H7 (cell line): ENCODE results near the gene PRLH. TPM values are rescaled to one million over a fixed set of nuclear protein-coding genes. Genes with fewer than 3 reads are reported as not detected.
A peak's percentile ranks its signal among the peaks of the same experiment; 100 is the strongest.

ENCODE experiments used
- DNase-seq: peaks from one replicate; pipeline ENCODE4 v3.0.0; 2012
- H3K27me3 ChIP-seq: 2 replicates; pipeline ENCODE4 v1.6.0; 2011; ENCODE audit warnings: mild to moderate bottlenecking, low read length; ENCODE audit not compliant: control insufficient read depth, insufficient read depth
- H3K36me3 ChIP-seq: replicated peaks from 2 replicates; pipeline ENCODE4 v1.5.1; 2011; ENCODE audit warnings: low read length; ENCODE audit not compliant: control insufficient read depth, insufficient read depth
- H3K4me3 ChIP-seq: 2 replicates; pipeline ENCODE4 v1.5.1; 2011; ENCODE audit warnings: low read depth, mild to moderate bottlenecking, control low read depth, low read length, moderate library complexity; ENCODE audit not compliant: insufficient read depth
- total RNA-seq: library from RNA; depleted of rRNA; stranded (reverse); fragments of >200 nt; shearing (Covaris generic); gene quantifications from 2 replicates; pipeline ENCODE4 v1.2.3, GENCODE V29; 2014

The PRLH gene
- total RNA-seq, 1 experiment from 2014 or later: not detected

DNA sequence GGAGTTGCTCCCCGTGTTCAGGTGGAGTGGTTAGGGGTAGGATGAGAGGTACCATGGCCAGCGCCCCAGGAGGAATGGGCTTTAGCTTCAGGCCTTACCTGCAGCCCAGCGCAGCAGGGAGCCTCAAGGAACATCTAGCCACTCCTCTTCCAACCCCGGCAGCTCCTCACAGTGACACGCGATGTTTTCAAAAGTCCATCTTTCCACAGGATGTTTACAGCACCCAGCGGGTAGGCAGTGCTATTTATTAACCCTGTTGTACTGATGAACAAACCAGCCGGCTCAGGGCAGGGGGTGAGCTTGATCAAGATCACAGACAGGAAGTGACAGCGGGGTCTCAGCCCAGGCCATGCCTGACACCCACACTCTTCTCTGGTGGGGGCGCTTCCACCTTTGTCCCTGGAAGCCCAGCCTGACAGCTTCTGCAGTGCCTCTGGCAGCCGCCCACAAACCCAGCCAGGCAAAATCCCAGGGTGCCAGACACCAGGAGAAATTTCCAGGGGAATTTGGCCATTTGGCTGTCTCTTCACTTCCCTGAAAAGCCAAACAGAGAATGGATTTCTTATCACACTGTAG, 18.4 kb upstream of the PRLH start:
- H3K27me3 ChIP-seq: no peaks in the 10 kb centered on the region
- H3K36me3 ChIP-seq: no peaks in the 10 kb centered on the region
- peak; percentile 74 for DNase-seq
- no peak overlapping the region for H3K4me3 ChIP-seq

DNA sequence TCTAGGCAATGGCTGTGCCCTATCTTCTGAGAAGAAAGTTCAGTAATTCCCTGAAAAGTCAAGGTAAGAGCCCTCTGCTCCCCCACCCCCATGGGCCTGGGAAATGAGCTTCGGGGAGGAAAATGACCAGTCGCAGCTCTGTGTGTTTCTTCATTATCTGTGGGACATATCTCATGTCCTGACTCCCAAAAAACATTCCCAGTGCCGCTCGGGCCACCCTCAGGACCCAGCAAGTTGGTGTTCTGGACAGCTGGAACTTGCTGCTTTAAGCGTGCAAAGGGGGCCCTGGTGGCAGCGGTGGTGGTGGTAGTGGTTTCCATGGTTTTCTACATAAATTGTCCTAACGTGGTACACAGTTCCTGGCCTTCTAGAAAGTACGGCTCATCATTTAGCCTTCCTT, 17.2 kb upstream of the PRLH start:
- no peak overlapping the region for H3K4me3 ChIP-seq
- H3K36me3 ChIP-seq: peaks cover 2% of the 10 kb centered on the region
- no peak for DNase-seq
- H3K27me3 ChIP-seq: no peaks in the 10 kb centered on the region

DNA sequence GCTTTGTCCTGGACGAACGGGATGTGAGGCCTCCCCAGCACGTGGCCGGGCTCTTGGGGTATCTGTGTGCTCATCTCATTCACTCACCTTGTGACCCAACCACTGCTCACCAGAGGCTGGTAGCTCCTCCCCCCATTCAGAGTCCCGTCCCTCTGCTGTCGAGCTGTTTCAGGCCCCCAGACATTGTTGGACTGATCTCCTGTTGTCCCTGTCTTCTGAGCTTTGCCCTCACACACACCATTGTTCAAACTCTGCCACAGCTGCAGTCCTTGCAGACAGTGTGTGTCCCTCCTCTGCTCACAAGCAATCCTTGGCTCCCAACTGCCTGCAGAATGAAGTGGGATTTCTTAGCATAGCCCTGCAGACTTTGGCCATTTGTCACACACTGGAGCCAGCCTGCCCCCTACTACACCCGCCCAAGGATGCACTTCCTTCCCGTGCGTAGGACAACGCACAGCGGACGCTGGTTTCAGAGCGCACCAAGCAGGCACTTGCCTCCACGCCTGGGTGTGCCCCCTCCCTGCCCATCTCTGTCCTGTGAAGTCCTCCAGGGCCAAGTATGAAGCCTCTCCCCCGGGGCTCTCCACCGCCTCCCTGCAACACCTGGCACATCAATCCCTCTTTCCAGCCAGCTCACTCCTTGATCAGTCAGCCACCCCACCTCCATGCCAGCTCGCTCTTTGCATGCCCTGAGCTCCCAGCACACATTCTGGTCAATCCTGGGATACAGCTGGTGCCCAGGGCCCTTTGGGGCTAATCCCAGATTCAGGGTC, 16.5 kb upstream of the PRLH start:
- DNase-seq: peak; percentile 48
- H3K4me3 ChIP-seq: no peak overlapping the region
- H3K27me3 ChIP-seq: no peaks in the 10 kb centered on the region
- peaks cover 2% of the 10 kb centered on the region for H3K36me3 ChIP-seq

DNA sequence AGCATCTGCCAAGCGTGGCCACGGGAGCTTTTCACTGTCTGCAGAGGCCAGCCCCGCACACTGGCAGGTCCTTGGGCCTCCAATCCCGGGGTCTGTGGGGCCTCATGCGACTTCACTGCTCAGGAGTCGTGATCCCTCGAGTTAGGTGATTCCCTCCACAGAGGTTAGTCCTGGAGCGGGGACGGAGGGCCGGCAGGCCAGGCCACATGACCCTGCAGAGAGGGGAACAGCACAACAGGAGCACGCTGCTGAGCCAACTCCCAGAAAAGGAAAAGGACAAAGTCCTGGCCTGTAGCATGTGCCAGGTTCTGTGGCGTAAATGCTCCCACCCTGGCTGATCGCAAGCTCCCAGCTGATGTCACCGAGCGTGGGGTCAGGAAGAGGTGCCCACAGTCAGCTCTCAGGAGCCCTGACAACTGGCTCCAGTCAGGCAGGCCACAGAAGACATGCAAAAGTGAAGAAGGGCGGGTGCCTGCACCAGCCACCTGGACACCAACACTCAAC, 15.3 kb upstream of the PRLH start:
- H3K4me3 ChIP-seq: no peak overlapping the region
- no peaks in the 10 kb centered on the region for H3K27me3 ChIP-seq
- peaks cover 2% of the 10 kb centered on the region for H3K36me3 ChIP-seq
- DNase-seq: peak; percentile 34

DNA sequence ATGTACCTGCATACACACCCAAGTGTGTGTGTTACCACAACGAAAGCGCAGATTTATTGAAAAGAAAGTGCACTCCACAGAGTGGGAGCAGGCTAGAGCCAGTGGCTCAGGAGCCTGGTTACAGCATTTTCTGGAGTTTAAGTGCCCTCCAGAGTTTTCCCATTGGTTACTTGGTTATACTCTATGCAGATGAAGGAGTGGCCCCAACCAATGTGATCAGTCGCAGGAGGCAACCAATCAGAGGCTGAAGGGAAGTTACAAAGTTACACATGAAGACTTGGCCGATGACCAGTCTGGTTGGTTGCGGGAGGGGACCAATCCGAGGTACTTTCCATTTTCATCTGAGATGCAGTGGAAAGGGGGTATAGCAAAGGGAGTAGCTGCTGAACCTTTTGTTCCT, 13.5 kb upstream of the PRLH start:
- Histone ChIP-seq H3K4me3 (no peak overlapping the region), H3K27me3 (no peaks in the 10 kb centered on the region), H3K36me3 (peaks cover 2% of the 10 kb centered on the region)
- DNase-seq: no peak

DNA sequence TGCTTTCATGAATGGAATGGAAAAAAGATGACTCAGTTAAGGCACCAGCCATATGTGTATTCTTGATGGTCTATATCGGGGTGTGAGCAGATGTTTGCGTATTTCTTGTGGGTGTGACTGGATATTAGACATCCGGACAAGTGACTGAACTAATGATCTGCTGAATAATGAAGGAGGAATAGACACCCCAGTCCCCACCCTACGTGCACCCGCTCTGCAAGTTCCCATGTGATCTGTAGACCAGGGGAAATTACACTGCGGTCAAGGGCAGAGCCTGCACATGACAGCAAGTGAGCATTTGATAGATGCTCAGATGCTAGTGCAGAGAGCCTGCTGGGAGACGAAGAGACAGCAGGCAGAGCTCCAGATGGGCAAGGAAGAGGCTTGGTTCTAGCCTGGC, 12.4 kb upstream of the PRLH start:
- Histone ChIP-seq H3K27me3 (no peaks in the 10 kb centered on the region), H3K36me3 (peaks cover 2% of the 10 kb centered on the region), H3K4me3 (no peak overlapping the region)
- no peak for DNase-seq

DNA sequence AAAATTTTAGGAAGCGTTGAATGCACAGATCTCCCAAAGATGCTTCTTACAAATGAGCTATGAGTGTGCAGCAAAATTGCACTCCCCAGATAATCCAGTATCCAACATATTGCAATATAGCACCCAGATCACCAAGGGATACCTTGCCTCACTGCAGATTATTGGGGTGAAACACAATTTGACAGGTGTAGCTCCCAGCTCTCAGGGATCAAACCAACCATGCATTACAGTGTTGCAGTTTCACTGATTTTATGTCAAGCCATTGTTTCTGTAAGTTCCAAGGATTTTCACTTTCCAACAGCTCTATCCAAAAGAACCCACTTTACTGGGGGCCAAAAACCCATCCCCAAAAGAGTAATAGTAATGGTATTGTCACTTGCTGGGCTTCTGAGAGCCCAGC, 10.8 kb upstream of the PRLH start:
- no peak for DNase-seq
- no peaks in the 10 kb centered on the region for H3K27me3 ChIP-seq
- H3K4me3 ChIP-seq: no peak overlapping the region
- peaks cover 2% of the 10 kb centered on the region for H3K36me3 ChIP-seq

DNA sequence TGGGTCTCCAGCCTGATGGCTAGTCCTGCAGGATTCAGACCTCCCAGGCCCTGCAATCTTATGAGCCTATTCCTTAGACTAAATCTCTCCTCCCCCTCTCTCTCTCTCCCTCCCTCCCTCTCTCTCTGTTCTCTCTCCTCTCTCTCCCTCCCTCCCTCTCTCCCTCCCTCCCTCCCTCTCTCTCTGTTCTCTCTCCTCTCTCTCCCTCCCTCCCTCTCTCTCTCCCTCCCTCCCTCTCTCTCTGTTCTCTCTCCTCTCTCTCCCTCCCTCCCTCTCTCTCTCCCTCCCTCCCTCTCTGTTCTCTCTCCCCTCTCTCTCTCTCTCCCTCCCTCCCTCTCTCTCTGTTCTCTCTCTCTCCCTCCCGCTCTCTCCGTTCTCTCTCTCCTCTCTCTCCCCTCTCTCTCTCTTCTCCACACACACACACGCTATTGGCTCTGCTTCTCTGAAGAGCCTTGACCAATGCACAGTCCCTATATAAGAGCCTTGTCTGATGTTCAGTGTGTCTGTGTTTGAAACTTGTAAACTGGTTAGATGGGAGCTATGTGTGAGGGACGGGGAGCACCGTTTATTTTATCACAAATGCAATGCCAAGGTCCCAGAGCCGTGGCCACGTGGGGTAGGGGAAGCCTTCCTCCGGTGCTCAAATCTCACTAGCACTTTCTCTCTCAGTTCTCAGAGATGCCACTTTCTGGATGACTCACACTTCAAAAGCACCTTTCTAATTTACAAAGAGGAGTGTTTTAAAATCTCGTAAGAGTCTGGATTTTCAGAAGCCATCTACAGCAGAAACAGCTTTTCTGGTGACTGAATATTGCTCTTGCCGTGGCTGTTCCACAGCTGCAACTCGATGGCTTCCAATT, 9.4 kb upstream of the PRLH start:
- Histone ChIP-seq H3K36me3 (peaks cover 2% of the 10 kb centered on the region), H3K27me3 (no peaks in the 10 kb centered on the region), H3K4me3 (no peak overlapping the region)
- DNase-seq: no peak

DNA sequence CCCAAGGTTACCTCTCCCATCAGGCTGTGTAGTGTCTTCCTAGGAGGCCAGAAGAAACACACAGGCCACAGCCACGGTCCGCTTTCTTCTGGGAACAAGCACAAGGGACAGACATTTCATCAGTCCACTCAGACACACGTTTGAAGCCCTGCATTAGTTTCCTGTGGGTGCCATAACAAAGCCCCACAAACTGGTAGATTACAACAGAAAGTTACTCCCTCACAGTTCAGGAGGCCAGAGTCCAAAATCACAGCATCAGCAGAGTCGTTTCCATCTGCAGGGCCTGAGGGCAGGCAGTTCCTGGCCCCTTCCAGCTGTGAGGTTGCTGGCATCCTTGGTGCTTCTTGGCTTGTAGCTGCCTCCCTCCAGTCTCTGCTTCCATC, 8.8 kb upstream of the PRLH start:
- H3K4me3 ChIP-seq: no peak overlapping the region
- DNase-seq: no peak
- peaks cover 2% of the 10 kb centered on the region for H3K36me3 ChIP-seq
- H3K27me3 ChIP-seq: no peaks in the 10 kb centered on the region

DNA sequence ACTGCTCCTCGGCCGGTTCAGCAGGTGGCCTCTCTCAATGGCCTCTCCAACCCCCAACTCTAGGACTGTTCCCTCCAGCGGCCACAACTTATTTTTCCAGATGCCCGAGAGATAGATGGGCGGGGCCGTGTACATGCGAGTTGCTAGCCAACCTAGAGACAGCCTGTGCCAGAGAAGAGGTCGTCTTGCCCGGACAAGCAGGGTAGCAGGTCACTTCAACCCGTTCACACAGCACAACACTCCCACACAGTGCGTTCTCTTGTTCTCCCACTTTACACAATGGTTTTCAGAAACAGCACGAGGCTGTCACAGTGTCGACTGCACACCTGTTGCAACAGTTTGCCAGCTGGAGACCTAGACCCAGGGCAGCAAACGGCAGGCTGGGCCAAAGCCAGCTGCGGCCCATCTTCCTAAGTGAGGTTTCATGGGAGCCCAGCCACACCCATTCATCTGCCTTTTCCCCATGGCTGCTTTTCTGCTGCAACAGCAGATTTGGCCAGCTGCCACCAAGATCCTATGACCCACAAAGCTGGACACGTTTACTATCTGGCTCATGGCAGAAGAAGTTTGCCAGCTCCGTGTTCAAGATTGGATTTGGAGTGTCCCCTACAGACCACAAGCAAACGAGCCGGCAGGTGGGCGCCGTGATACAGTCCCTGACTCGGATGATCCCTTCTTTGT, 7.3 kb upstream of the PRLH start:
- no peak for DNase-seq
- Histone ChIP-seq H3K27me3 (no peaks in the 10 kb centered on the region), H3K36me3 (no peaks in the 10 kb centered on the region), H3K4me3 (no peak overlapping the region)

DNA sequence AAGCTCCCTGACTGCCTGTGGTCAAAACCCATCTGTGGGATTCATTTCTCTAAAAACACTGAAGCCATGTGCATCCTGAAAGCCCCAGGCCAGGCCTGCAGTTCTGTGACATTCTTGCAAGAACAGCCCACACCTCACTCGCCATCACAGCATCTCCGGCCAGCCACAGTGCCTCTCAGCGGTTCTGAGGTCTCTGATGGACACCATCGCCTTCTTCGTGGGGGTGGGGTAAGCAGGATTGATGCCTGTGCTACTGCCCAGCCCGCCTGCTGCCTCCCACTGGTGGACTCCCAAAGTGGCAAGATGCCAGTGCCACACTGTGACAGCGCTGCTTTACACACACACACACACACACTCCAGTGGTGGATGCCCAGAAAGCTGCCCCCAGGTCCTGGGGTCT, 5.2 kb upstream of the PRLH start:
- Histone ChIP-seq H3K36me3 (no peaks in the 10 kb centered on the region), H3K27me3 (no peaks in the 10 kb centered on the region), H3K4me3 (no peak overlapping the region)
- no peak for DNase-seq

DNA sequence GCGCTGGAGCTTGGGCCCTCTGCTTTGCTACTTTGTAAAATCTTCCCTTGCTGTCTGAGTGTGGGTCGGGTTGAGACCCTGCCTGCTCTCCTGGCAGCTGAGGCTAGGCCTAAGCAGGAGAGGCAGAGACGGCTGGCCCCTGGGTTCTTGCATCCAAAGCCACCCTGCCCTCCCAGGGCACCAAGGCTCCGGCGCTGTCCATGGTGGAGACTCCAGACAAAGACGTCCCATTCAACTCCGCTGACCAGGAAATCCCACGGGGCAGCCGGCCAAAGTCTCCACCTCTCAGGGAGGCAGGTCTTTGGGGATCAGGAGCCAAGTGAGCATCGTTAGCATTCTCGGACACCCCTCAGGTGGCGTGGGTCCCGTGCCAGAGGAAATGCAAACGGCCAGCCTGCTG, 2.6 kb upstream of the PRLH start:
- peak; percentile 90 for DNase-seq
- Histone ChIP-seq H3K4me3 (no peak overlapping the region), H3K36me3 (no peaks in the 10 kb centered on the region), H3K27me3 (no peaks in the 10 kb centered on the region)

DNA sequence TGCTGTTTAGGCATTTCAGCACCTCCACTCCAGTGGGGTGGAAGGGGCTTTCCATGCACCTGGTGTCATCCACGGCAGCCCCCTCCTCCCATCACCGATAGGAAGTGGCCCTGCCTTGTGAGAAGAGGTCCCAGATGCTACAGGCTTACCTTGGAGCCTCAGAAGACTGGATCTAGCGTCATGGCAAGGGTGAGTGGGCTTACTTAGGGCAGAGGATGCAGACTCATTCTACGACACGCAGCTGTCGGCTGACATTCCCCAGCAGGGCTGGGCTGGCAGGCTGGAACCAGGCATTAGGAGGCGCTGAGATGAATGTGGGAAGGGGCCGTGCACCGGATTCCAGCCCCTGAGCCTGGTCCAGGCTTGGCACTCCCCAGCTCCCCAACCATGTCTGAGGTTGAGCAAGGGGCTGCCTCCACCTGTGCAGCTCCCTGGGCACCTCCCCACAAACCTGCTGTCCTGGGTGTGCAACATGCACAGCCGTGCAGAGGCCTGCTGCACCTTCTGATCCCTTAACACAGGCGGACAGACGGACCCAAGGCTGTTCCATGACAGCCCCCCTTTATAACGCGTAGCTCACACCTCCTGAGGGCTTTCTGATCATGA, 1.7 kb upstream of the PRLH start:
- Histone ChIP-seq H3K4me3 (no peak overlapping the region), H3K36me3 (no peaks in the 10 kb centered on the region), H3K27me3 (no peaks in the 10 kb centered on the region)
- peak; percentile 49 for DNase-seq

DNA sequence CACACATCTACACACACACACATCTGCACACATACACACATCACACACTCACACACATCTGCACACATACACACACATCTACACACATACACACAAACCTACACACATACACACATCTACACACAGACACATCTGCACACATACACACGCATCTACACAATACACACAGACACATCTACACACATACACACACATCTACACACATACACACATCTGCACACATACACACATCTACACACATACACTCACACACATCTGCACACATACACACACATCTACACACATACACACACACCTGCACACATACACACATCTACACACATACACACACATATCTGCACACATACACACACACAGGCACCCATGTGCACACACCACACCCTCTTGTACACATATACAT, 400 bp upstream of the PRLH start:
- Histone ChIP-seq H3K36me3 (no peaks in the 10 kb centered on the region), H3K27me3 (no peaks in the 10 kb centered on the region), H3K4me3 (no peak overlapping the region)
- DNase-seq: no peak
